Measurements from ENCODE around the gene CCDC154. TPM values are rescaled to one million over a fixed set of nuclear protein-coding genes. Genes with fewer than 3 reads are reported as not detected.

The CCDC154 gene
- total RNA-seq, 4 donors from 2014 or later, result 0.49 to 0.61 (median 0.52) TPM; not detected in 1

DNA sequence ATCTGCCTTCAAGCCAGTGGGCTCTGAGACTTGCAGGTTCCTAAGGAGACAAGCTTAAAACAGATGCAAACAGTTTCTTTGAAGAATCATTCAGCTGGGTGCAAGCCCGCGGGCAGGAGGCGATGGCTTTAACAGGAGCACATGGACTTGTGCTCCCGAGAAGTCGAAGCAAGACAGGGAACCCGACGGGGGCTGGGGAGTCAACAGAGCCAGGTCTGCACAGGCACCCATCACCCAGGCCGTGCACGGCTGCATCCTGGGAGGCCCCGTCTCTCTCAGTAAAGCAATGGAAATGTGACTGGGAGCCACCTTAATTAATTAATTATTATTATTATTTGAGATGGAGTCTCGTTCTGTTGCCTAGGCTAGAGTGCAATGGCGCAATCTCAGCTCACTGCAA lies 44.7 kb upstream of the CCDC154 start:
- no peak overlapping the region for H3K4me3 ChIP-seq (ENCODE audit: low read depth, poor library complexity, severe bottlenecking)
- no peak for DNase-seq (ENCODE audit: low spot score in 2 of 2)
- intact Hi-C loops (cut with DNase I; ENCODE audit: low total_unique reads), result no loop called here
- 87 to 93% methylated on average over 12 of the region's 12 CpGs for WGBS, 2 donors
- TF ChIP-seq CTCF (IDR thresholded peaks at IDR 0.05) (no peak), POLR2A (IDR thresholded peaks at IDR 0.05) (no peak)

- no peak for DNase-seq (ENCODE audit: low spot score in 2 of 2)
- intact Hi-C loops (cut with DNase I; ENCODE audit: low total_unique reads), result no loop called here
- no peak within 1 kb of the TSS for H3K4me3 ChIP-seq (ENCODE audit: low read depth, poor library complexity, severe bottlenecking)
- WGBS, 2 donors, result 84 to 87% methylated on average over 19 of the region's 19 CpGs
- TF ChIP-seq CTCF (IDR thresholded peaks at IDR 0.05), result no peak
- no peak for TF ChIP-seq POLR2A (IDR thresholded peaks at IDR 0.05)
Measured at GRCh38 chr16:1488619-1489018, 44.3 kb upstream of the CCDC154 start, which contains the start of gene PTX4. Gene PTX4 (minus strand): TSS chr16:1488944. CDS start chr16:1488909, 35 bp downstream.

- no peak for TF ChIP-seq POLR2A (IDR thresholded peaks at IDR 0.05)
- no peak for TF ChIP-seq CTCF (IDR thresholded peaks at IDR 0.05)
- intact Hi-C loops (cut with DNase I; ENCODE audit: low total_unique reads), result no loop called here
- H3K4me3 ChIP-seq (ENCODE audit: low read depth, poor library complexity, severe bottlenecking), result no peak overlapping the region
- 83 to 87% methylated on average over 16 to 22 of the region's 24 CpGs for WGBS, 2 donors
- no peak for DNase-seq (ENCODE audit: low spot score in 2 of 2)
Measured at GRCh38 chr16:1488054-1488601, 43.8 kb upstream of the CCDC154 start.

DNA sequence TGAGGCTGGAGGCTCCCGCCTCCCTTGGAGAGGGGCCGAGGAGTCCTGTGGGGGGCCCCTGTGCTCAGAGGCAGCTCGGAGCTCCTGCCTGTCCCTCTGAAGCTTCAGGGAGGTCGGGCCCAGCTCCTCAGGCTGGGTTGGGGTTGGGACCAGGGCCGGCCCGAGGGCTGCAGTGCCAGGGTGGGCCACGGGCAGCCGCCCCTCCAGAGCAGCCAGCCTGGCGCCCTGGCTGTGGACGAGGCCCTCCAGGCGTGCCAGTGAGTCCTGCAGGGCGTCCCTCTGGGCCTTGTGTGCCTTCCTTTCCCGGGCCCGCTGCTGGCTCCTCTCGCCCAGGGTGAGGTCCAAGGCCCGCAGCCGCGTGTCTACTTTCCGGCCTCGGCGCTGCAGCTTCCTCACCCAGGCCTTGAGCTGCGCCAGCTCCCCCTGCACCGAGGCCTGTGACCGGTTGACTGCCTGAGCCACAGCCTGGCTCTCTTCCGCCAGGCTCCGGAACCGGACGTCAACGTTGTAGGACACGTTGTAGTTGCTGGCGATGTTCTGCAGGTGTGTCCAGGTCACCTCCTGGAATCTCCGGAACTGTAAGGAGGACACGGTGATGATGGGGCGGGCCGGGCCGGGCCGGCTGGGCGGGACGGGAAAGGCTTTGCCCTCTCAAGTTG lies 43.2 kb upstream of the CCDC154 start:
- H3K4me3 ChIP-seq (ENCODE audit: low read depth, poor library complexity, severe bottlenecking), result no peak overlapping the region
- intact Hi-C loops (cut with DNase I; ENCODE audit: low total_unique reads), result no loop called here
- TF ChIP-seq POLR2A (IDR thresholded peaks at IDR 0.05), result no peak
- TF ChIP-seq CTCF (IDR thresholded peaks at IDR 0.05), result no peak
- 88 to 92% methylated on average over 27 to 32 of the region's 39 CpGs for WGBS, 2 donors
- DNase-seq (ENCODE audit: low spot score in 2 of 2), result no peak

DNA sequence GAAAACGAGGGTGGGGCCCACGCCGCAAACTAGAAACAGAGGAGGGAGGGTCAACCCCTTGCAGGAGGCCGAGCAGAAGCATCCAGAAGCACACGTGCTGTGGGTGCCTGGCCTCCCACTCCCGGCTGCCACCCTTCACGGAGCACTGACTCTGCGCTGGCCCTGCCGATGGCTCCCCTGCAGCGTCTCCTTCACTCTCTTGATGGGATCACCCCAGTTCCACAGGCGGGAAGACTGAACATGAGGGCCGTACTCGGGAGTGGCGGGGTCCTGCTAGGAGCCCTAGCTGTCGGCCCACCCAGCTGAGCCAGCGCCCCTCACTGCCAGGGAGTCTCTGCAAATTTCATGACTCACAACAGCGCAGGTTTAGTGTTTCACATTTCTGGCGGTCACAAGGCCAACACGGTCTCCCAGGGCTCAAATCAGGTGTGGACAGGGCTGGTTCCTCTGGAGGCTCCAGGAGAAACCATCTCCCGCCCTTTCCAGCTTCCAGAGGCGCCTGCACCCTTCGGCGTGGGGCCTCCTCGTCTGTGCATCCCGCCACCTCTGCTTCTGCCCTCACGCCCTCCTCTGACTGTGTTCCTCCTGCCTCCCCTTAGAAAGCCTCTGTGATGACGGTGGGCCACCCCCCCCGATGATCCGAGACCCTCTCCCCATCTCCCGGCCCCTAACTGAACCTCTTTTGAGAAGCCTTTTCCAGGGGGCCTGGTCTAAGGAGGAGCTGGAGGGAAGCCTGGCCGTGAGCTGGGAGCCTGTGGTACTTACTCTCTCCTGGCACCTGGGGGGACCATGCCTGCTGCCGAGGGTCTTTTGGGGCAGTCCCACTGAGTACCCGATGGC lies 42.4 kb upstream of the CCDC154 start:
- H3K4me3 ChIP-seq (ENCODE audit: low read depth, poor library complexity, severe bottlenecking), result no peak overlapping the region
- intact Hi-C loops (cut with DNase I; ENCODE audit: low total_unique reads), result no loop called here
- TF ChIP-seq CTCF (IDR thresholded peaks at IDR 0.05) (no peak), POLR2A (IDR thresholded peaks at IDR 0.05) (no peak)
- WGBS, 2 donors, result 85 to 87% methylated on average over 32 to 33 of the region's 33 CpGs
- no peak for DNase-seq (ENCODE audit: low spot score in 2 of 2)
